HG03521 (cell line): ENCODE measurements around the gene ATP5F1A.
"Not testable (repeated sequence)": the region's sequence is repeated elsewhere in the genome, so short reads cannot be mapped to it uniquely, and the experiment has no call there.

ENCODE experiments used
- ATAC-seq: cut with Tn5 transposase; IDR thresholded peaks from one replicate; pipeline ENCODE4 v1.9.1; 2021; ENCODE audit warnings: mild to moderate bottlenecking, moderate library complexity; ENCODE audit not compliant: unreplicated experiment

Gene ATP5F1A

GRCh38 chr18:46048641-46049040 is 49.5 kb downstream of the ATP5F1A start:
- ATAC-seq, result no peak

- not testable (repeated sequence) for ATAC-seq
Observed at GRCh38 chr18:46047369-46047768, 50.7 kb downstream of the ATP5F1A start.

GRCh38 chr18:46046688-46047087 is 51.4 kb downstream of the ATP5F1A start:
- no peak for ATAC-seq

GRCh38 chr18:46046126-46046525 is 52.0 kb downstream of the ATP5F1A start:
- no peak for ATAC-seq

GRCh38 chr18:46042571-46043123 is 55.4 kb downstream of the ATP5F1A start:
- ATAC-seq, result no peak

- no peak for ATAC-seq
Observed at GRCh38 chr18:46040747-46041104, 57.4 kb downstream of the ATP5F1A start.

- ATAC-seq, result no peak
Observed at GRCh38 chr18:46040033-46040746, 57.9 kb downstream of the ATP5F1A start.

GRCh38 chr18:46037512-46038305 is 60.4 kb downstream of the ATP5F1A start:
- no peak for ATAC-seq

GRCh38 chr18:46035696-46036680 is 62.1 kb downstream of the ATP5F1A start:
- no peak for ATAC-seq

- no peak for ATAC-seq
Observed at GRCh38 chr18:46034230-46034629, 63.9 kb downstream of the ATP5F1A start.

GRCh38 chr18:46031741-46032140 is 66.4 kb downstream of the ATP5F1A start:
- ATAC-seq, result no peak
